ENCODE results near the gene CAVIN4. TPM values are rescaled to one million over a fixed set of nuclear protein-coding genes. Genes with fewer than 3 reads are reported as not detected.

CAVIN4 gene
- total RNA-seq, 1 donor from 2014 or later, result 71.6 TPM

GRCh38 chr9:100587375-100587774 lies 9.5 kb downstream of the CAVIN4 start:
- ATAC-seq (no peak), DNase-seq (no peak)
- intact Hi-C loops (cut with micrococcal nuclease), result no loop called here

DNA sequence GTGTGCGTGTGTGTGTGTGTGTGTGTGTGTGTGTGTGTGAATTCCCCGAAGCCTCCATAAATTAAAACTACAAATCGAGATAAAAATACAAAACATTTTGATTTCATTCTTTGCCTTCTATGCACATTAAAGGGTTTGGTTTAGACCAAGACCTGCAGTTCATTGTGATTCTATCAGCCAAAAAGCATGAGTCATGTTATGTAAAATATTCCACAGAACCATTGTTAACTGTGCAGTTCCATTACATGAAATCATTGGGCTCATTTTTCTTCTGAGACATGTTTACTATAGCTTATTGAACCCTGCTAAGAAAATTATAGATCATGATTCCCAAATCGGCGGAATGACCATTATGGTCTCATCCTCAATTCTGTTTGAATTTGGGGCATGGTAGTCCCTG lies 11.7 kb downstream of the CAVIN4 start:
- intact Hi-C loops (cut with micrococcal nuclease), result no loop called here
- ATAC-seq (no peak), DNase-seq (no peak)

- ATAC-seq (no peak), DNase-seq (no peak)
- intact Hi-C loops (cut with micrococcal nuclease), result loop anchor here (10.0 kb wide), 1 partner anchor 86 kb away; no protein-coding TSS in a partner anchor
Measured at GRCh38 chr9:100590481-100590880, 12.6 kb downstream of the CAVIN4 start.

GRCh38 chr9:100591139-100591538 lies 13.3 kb downstream of the CAVIN4 start:
- ATAC-seq (no peak), DNase-seq (no peak)
- intact Hi-C loops (cut with micrococcal nuclease), result loop anchor here (10.0 kb wide), 1 partner anchor 86 kb away; no protein-coding TSS in a partner anchor

DNA sequence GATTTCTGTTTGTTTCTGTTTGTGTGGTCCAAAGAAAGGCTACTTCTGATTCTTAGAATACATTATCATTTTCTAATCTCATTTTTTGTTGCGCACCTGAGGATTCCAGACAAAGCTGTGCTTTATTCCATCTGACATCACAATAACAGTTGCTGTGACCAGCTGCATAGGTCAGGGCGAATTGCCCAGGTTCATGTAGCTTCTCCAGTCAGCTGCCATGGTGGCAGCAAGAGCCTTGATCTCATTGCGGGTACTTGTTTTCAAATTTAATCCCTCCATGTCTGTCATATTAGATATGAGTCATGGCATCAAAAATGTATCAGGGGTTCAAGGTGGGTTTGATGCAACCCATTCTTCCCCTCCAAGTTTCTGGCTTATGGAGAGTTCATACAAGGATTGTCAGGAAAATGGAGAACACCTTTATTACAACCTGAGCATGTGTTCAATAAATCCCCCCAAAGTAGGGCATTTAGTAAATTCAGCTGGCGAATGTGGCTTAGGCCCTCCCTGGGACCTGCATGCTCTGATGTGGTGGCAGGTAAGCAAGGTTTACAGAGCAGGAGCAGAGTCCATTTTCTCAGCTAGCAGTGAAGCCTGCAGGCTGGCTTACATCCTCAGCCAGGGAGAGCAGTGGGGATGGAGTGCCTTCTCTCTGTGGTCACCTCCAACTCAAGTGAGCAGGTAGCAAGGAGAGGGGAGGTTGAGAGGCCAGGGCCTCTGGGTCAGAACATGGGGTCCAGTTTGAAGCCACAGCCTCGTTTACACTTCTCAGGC lies 13.9 kb downstream of the CAVIN4 start:
- ATAC-seq, result no peak
- no peak for DNase-seq
- intact Hi-C loops (cut with micrococcal nuclease), result loop anchor here (10.0 kb wide), 1 partner anchor 87 kb away; no protein-coding TSS in a partner anchor

DNA sequence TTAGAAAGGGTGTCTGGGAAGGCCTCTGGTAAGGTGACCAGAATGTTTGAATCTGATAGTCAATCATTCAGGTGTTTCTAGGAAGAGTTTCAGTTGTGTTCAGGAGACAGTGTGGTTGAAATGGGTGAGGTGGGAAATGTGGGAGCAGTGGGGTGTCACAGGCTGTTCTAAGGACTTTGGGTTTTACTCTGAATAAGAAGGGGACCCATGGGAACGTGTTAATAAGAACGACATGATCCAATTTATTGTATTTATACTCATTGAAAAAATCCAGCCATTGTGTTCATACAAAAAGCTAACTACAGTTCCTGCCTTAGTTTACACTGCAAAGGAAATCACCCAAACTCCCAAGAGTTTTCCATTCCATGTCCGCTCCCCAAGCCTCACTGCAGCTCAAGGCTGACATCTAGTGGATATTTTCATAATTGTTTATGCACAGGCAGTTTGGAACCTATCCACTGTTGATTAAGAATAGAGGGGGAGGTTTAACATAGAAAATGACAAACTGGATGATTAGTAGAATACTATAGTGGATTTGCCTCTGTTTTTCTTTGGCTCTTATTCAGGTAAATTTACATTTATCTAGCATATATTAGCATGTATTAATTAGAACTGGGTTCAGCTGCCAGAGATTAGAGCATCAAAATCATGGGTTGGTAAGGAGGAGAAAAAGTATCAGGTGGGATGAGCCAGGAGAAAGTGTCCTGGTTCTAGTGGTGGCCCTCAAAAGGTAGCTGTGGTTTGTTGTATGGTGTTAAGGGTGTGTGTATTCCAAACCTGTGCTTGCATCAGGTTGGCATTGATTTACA lies 17.7 kb downstream of the CAVIN4 start:
- ATAC-seq (peak; percentile 65), DNase-seq (no peak)
- intact Hi-C loops (cut with micrococcal nuclease), result loop anchor here (10.0 kb wide), 1 partner anchor 91 kb away; no protein-coding TSS in a partner anchor

- no peak for DNase-seq
- intact Hi-C loops (cut with micrococcal nuclease), result loop anchor here (10.0 kb wide), 1 partner anchor 92 kb away; no protein-coding TSS in a partner anchor
- ATAC-seq, result no peak
Measured at GRCh38 chr9:100597236-100597635, 19.4 kb downstream of the CAVIN4 start.

DNA sequence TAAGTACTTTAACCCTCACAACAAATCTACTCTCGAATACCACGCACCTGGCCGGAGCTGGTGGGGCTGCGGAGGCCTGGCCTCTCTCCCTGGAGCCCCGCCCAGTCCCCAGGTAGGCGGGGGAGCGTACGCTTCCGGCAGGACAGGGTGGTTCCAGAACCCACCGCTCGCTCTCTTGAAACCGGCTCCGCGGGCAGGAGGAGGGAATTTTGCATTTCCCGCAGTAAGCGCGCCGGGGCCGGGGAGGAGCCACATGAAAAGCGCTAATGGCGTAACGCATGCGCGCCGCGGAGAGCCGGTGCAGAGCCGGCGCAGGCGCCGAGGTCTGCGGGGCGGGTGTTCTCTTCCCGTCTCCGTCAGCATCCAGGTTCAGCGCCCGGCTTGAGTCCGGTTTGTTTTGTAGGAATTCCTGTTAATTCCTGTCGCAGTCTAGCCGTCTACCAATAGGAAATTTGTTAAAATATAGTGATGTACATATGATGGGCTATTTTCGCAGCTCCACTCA lies 20.8 kb downstream of the CAVIN4 start:
- peak; percentile 91 for DNase-seq
- intact Hi-C loops (cut with micrococcal nuclease), result loop anchor here (10.0 kb wide), 1 partner anchor 94 kb away; no protein-coding TSS in a partner anchor
- peak; percentile 87 for ATAC-seq

DNA sequence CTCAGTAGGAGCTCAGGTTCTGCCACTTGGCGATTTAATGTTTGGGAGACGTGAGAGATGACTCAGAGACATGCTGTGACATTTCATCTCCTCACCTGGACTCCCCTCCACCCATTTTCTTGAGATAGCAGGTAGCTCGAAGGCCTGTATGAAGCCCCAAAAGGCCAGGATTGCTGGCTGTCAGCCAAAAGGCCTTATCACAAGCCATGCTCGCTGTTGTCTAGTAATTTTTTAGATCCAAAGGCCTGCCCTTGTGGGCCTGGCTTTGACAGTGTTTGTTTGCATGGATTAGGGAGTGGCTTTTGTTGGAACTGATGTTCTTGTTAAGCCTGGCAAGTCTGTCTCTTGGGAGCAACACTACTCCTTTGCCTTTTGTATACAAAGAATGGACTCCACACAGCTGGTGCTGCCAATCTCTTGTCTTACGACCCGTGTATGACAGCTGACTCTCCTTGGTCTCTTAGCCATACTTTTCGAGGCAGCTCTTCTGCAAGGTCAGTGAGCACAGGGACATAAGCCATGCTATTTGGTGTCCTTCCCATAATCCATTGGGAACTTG lies 22.7 kb downstream of the CAVIN4 start:
- ATAC-seq, result no peak
- no peak for DNase-seq
- intact Hi-C loops (cut with micrococcal nuclease), result loop anchor here (5.0 kb wide), 1 partner anchor 712 kb away; no protein-coding TSS in a partner anchor

GRCh38 chr9:100601216-100601615 lies 23.3 kb downstream of the CAVIN4 start:
- ATAC-seq (peak; percentile 52), DNase-seq (no peak)
- intact Hi-C loops (cut with micrococcal nuclease), result loop anchor here (5.0 kb wide), 1 partner anchor 711 kb away; no protein-coding TSS in a partner anchor

- DNase-seq (no peak), ATAC-seq (peak; percentile 40)
- intact Hi-C loops (cut with micrococcal nuclease), result loop anchor here (5.0 kb wide), 1 partner anchor 710 kb away; no protein-coding TSS in a partner anchor
Measured at GRCh38 chr9:100602342-100602801, 24.5 kb downstream of the CAVIN4 start.

DNA sequence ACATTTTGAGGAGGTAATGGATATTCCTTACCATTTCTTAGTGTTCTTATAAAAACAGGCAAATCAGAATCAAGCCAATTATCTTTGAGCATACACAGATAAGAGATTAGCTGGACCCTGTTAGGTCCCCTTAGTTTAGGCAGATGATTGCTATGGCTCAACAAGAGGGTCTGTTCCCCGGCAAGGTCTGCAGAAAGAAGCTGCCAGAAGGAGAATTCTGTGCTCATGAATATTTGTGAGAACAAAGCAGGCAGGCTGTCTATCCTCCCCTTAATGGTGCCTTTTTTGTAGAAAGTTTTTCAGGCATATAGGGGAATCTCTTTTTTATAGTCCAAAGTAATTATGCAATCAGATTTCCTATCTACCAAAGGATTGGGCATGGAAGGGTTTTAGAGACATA lies 27.5 kb downstream of the CAVIN4 start:
- intact Hi-C loops (cut with micrococcal nuclease), result no loop called here
- ATAC-seq (no peak), DNase-seq (no peak)

GRCh38 chr9:100619194-100619593 lies 41.3 kb downstream of the CAVIN4 start:
- ATAC-seq, result no peak
- intact Hi-C loops (cut with micrococcal nuclease), result no loop called here
- DNase-seq, result no peak

DNA sequence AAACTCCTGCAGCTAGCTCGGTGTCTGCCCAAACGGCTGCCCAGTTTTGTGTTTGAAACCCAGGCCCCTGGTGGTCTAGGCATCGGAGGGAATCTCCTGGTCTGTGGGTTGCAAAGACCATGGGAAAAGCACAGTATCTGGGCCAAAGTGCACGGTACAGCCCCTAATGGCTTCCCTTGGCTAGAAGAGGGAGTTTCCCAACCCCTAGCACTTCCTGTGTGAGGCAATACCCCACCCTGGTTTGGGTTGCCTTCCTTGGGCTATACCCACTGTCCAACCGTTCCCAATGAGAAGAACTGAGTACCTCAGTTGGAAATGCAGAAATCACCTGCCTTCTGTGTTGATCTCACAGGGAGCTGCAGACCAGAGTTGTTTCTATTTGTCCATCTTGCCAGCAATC lies 41.8 kb downstream of the CAVIN4 start:
- DNase-seq (no peak), ATAC-seq (no peak)
- intact Hi-C loops (cut with micrococcal nuclease), result no loop called here

DNA sequence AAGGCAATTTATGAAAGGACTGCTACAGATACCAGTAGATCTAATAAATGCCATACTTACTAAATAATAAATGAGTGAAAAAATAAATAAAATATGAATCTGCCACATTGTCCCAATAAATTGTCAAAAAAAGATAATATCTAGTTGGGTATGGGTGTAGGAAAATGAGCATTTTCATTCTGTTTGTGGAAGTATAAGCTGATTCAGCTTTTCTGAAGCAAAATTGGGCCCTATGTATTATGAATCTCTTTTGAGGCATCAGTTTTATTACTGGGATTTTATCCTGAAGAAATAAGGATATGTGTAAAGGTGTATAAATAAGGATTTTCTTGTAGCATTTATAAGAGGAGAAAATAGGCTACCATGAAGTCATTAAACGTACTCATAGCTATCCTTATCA lies 46.1 kb downstream of the CAVIN4 start:
- intact Hi-C loops (cut with micrococcal nuclease), result no loop called here
- no peak for DNase-seq
- no peak for ATAC-seq

DNA sequence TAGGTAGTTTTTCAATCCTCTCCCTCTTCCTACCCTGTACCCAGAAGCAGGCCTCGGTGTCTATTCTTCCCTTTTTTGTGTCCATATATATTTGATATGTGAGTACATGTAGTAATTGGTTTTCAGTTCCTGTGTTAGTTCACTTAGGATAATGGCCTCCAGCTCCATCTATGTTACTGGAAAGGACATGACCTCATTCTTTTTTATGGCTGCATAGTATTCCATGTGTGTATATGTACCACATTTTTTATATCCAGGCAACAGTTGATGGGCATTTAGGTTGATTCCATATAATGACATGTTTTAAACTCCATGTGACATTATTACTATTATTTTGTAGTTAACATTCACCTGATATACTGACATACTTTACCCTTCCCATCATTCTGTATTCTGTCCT lies 49.1 kb downstream of the CAVIN4 start:
- DNase-seq (no peak), ATAC-seq (no peak)
- intact Hi-C loops (cut with micrococcal nuclease), result loop anchor here (5.0 kb wide), 1 partner anchor 520 kb away; no protein-coding TSS in a partner anchor

GRCh38 chr9:100637787-100638186 lies 59.9 kb downstream of the CAVIN4 start:
- no peak for ATAC-seq
- intact Hi-C loops (cut with micrococcal nuclease), result no loop called here
- no peak for DNase-seq

Measured in left ventricle myocardium superior (tissue), 1 donor.